ENCODE data around the gene PRRT3. TPM values are rescaled to one million over a fixed set of nuclear protein-coding genes. Genes with fewer than 3 reads are reported as not detected.
A peak's percentile ranks its signal among the peaks of the same experiment; 100 is the strongest.

The PRRT3 gene
- total and polyA plus RNA-seq, 2 donors (not counting 1 experiment from before 2014, with no cell fraction given) = 3.1 to 3.8 TPM

DNA sequence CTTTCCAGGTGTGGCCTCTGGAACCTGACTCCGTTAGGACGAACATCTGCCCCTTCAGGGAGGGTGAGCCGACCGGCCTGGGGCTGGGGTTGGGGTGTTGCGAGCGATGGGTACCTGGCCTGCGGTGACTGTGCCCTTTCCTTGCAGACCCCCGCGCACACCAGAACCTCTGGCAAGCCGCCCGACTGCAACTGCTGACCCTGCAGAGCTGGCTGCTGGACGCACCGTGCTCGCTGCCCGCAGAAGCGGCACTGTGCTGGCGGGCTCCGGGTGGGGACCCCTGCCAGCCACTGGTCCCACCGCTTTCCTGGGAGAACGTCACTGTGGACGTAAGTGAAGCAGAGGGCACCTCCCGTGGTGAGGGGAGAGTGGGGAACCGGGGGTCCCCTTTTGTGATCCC is 24.1 kb downstream of the PRRT3 start:
- Histone ChIP-seq H3K9me3 (ENCODE audit: control insufficient read depth, insufficient read depth, low read depth, low read length) (no peaks in the 10 kb centered on the region), H3K27ac (ENCODE audit: insufficient read depth, low read length) (no peak overlapping the region), H2AFZ (ENCODE audit: low read length) (no peak overlapping the region), H3K4me1 (ENCODE audit: control insufficient read depth, extremely low read depth, insufficient read depth, low read length) (peaks cover 3% of the 10 kb centered on the region), H3K4me3 (replicated peaks in 1 of 4; ENCODE audit: control extremely low read depth in 1 of 4, insufficient read depth in 1 of 4, low read depth in 3 of 4, low read length in 4 of 4) (no peak overlapping the region), H3K27me3 (ENCODE audit: control insufficient read depth, insufficient read depth, low read length) (no peaks in the 10 kb centered on the region), H4K20me1 (ENCODE audit: control insufficient read depth, extremely low read depth, insufficient read depth, low read length) (no peaks in the 10 kb centered on the region), H3K9ac (ENCODE audit: insufficient read depth, low read length) (no peak overlapping the region), H3K79me2 (ENCODE audit: control insufficient read depth, insufficient read depth, low read length) (no peaks in the 10 kb centered on the region), H3K36me3 (ENCODE audit: control insufficient read depth, insufficient read depth, low read length) (no peaks in the 10 kb centered on the region), H3K4me2 (ENCODE audit: extremely low read depth, insufficient read depth, low read length) (no peak overlapping the region)
- TF ChIP-seq CTCF (conservative IDR thresholded peaks at IDR 0.05 in 1 of 2, IDR thresholded peaks at IDR 0.05 in 1 of 2; ENCODE audit: low read depth in 1 of 2, low read length in 2 of 2) (no peak), EZH2 (IDR thresholded peaks at IDR 0.05; ENCODE audit: low read length, missing control alignments) (no peak)
- no peak for DNase-seq (ENCODE audit: low read depth in 2 of 2)

GRCh38 chr3:9918261-9919038 is 33.8 kb downstream of the PRRT3 start:
- no peak for TF ChIP-seq EZH2 (IDR thresholded peaks at IDR 0.05; ENCODE audit: low read length, missing control alignments)
- no peak for TF ChIP-seq CTCF (conservative IDR thresholded peaks at IDR 0.05 in 1 of 2, IDR thresholded peaks at IDR 0.05 in 1 of 2; ENCODE audit: low read depth in 1 of 2, low read length in 2 of 2)
- Histone ChIP-seq H2AFZ (ENCODE audit: low read length) (no peak overlapping the region), H3K4me1 (ENCODE audit: control insufficient read depth, extremely low read depth, insufficient read depth, low read length) (peaks cover 13% of the 10 kb centered on the region), H3K27me3 (ENCODE audit: control insufficient read depth, insufficient read depth, low read length) (no peaks in the 10 kb centered on the region), H3K9ac (ENCODE audit: insufficient read depth, low read length) (no peak overlapping the region), H3K4me3 (replicated peaks in 1 of 4; ENCODE audit: control extremely low read depth in 1 of 4, insufficient read depth in 1 of 4, low read depth in 3 of 4, low read length in 4 of 4) (peak overlapping the region in 1 of 4 experiments; percentile 59), H3K36me3 (ENCODE audit: control insufficient read depth, insufficient read depth, low read length) (peaks cover 3% of the 10 kb centered on the region), H3K79me2 (ENCODE audit: control insufficient read depth, insufficient read depth, low read length) (peaks cover 4% of the 10 kb centered on the region), H3K4me2 (ENCODE audit: extremely low read depth, insufficient read depth, low read length) (peak overlapping the region; percentile 23), H4K20me1 (ENCODE audit: control insufficient read depth, extremely low read depth, insufficient read depth, low read length) (no peaks in the 10 kb centered on the region), H3K9me3 (ENCODE audit: control insufficient read depth, insufficient read depth, low read depth, low read length) (no peaks in the 10 kb centered on the region), H3K27ac (ENCODE audit: insufficient read depth, low read length) (no peak overlapping the region)
- DNase-seq (ENCODE audit: low read depth in 2 of 2) = no peak

DNA sequence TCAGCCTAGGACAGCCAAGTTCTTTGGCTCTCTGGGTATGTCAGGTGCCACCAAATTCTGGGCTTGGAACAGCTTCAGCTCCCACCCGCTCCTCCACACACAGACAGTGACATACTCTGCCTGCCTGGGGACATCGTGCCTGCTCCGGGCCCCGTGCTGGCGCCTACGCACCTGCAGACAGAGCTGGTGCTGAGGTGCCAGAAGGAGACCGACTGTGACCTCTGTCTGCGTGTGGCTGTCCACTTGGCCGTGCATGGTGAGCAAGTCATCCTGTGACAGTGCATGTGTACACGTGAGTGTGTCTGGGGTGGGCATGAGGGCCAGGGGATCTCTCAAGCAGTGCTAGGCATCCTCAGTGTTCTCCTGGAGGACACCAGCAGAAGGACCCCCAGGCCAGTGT is 34.4 kb downstream of the PRRT3 start:
- Histone ChIP-seq H3K4me2 (ENCODE audit: extremely low read depth, insufficient read depth, low read length) (peak overlapping the region; percentile 99), H3K27ac (ENCODE audit: insufficient read depth, low read length) (peak overlapping the region; percentile 80), H3K9ac (ENCODE audit: insufficient read depth, low read length) (no peak overlapping the region), H3K79me2 (ENCODE audit: control insufficient read depth, insufficient read depth, low read length) (peaks cover 4% of the 10 kb centered on the region), H3K27me3 (ENCODE audit: control insufficient read depth, insufficient read depth, low read length) (no peaks in the 10 kb centered on the region), H3K9me3 (ENCODE audit: control insufficient read depth, insufficient read depth, low read depth, low read length) (no peaks in the 10 kb centered on the region), H3K36me3 (ENCODE audit: control insufficient read depth, insufficient read depth, low read length) (peaks cover 3% of the 10 kb centered on the region), H4K20me1 (ENCODE audit: control insufficient read depth, extremely low read depth, insufficient read depth, low read length) (no peaks in the 10 kb centered on the region), H3K4me3 (replicated peaks in 1 of 4; ENCODE audit: control extremely low read depth in 1 of 4, insufficient read depth in 1 of 4, low read depth in 3 of 4, low read length in 4 of 4) (peak overlapping the region; percentile 59 to 68 (median 64)), H3K4me1 (ENCODE audit: control insufficient read depth, extremely low read depth, insufficient read depth, low read length) (peaks cover 13% of the 10 kb centered on the region), H2AFZ (ENCODE audit: low read length) (no peak overlapping the region)
- DNase-seq (ENCODE audit: low read depth in 2 of 2) = no peak
- TF ChIP-seq EZH2 (IDR thresholded peaks at IDR 0.05; ENCODE audit: low read length, missing control alignments) (no peak), CTCF (conservative IDR thresholded peaks at IDR 0.05 in 1 of 2, IDR thresholded peaks at IDR 0.05 in 1 of 2; ENCODE audit: low read depth in 1 of 2, low read length in 2 of 2) (no peak)

Data from fibroblast of lung (primary cell).